Esophagus (tissue), 2 donors: ENCODE measurements around the gene SPDYE3. TPM values are rescaled to one million over a fixed set of nuclear protein-coding genes. Genes with fewer than 3 reads are reported as not detected.
"Not testable (repeated sequence)": the region's sequence is repeated elsewhere in the genome, so short reads cannot be mapped to it uniquely, and the experiment has no call there.

Source experiments
- H3K27ac ChIP-seq, 2 donors: one replicate each; pipeline ENCODE4 v1.5.1; 2013; ENCODE audit warnings: low read depth in 2 of 2, mild to moderate bottlenecking in 2 of 2, inconsistent platforms in 1 of 2, low read length in 1 of 2, moderate library complexity in 1 of 2
- H3K27me3 ChIP-seq, 2 donors: one replicate each; pipeline ENCODE4 v1.6.1; 2013; ENCODE audit warnings: low read length in 2 of 2, control low read depth in 1 of 2, mild to moderate bottlenecking in 1 of 2; ENCODE audit not compliant: insufficient read depth in 2 of 2, control insufficient read depth in 1 of 2
- H3K36me3 ChIP-seq, 2 donors: one replicate each; pipeline ENCODE4 v1.6.1; 2013; ENCODE audit warnings: low read length in 1 of 2; ENCODE audit not compliant: control insufficient read depth in 2 of 2, insufficient read depth in 2 of 2
- H3K4me1 ChIP-seq, 2 donors: one replicate each; pipeline ENCODE4 v1.6.1; 2013; ENCODE audit warnings: low read length in 1 of 2; ENCODE audit not compliant: control insufficient read depth in 2 of 2, insufficient read depth in 2 of 2
- H3K4me3 ChIP-seq, 2 donors: one replicate each; pipeline ENCODE4 v1.5.1; 2013; ENCODE audit warnings: low read length in 2 of 2, mild to moderate bottlenecking in 2 of 2, low read depth in 1 of 2, moderate library complexity in 1 of 2
- H3K9me3 ChIP-seq, 2 donors: one replicate each; pipeline ENCODE4 v1.6.1; 2013; ENCODE audit warnings: mild to moderate bottlenecking in 2 of 2, low read depth in 1 of 2, low read length in 1 of 2, moderate library complexity in 1 of 2; ENCODE audit not compliant: control insufficient read depth in 2 of 2, insufficient read depth in 1 of 2
- WGBS, 2 donors: extraction: QIAGEN DNeasy Blood & Tissue Kit; methylation state at CpG; one replicate each; pipeline ENCODE4 v1.1.7; 2013; 5-methylcytosine and 5-hydroxymethylcytosine counted together
- polyA plus RNA-seq, 2 donors: library from polyadenylated mRNA; stranded (reverse); fragments of 200-250 nt; gene quantifications; one replicate each; pipeline ENCODE4 v1.2.3, GENCODE V29; 2013
- donor health status: healthy with polysubstance abuse.
- donor health status: Bipolar disorder and iron deficiency.

The SPDYE3 gene
- polyA plus RNA-seq, 2 donors = 0.05 to 0.10 TPM

DNA sequence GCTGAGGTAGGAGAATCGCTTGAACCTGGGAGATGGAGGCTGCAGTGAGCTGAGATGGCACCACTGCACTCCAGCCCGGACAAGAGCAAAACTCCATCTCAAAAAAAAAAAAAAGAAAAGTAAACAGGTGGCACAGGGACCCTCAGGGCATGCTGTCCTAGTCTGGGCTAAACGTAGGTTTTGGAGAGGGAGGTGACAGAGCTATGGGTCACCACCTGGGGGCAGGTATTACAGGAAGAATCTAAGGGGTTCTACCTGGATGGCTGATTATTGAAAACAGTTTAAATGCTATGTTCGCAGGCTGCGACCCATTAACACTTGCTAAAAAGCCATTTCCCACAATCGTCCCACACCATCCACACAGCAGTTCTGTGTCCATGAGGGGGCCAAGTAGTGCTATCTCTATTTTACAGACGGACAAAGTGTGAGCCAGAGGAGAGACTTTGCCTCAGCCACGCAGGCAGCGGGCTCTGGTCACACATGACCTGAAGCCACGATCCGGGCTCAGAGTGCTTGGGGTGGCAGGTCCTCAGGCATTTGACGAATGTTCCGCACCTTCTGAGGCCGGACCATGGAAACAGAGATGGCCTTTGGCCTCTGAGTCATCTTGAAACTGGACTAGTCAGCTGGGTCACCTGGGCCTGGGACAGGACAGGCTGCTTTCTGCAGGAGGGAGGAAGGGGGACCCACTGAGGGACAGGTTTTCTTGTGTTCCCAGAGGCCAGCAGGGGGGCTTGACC lies 38.0 kb upstream of the SPDYE3 start:
- WGBS, 2 donors = 73 to 81% methylated on average over 14 of the region's 14 CpGs
- not testable (repeated sequence) for H3K36me3 ChIP-seq, H3K4me1 ChIP-seq, H3K27ac ChIP-seq, H3K27me3 ChIP-seq, H3K4me3 ChIP-seq, H3K9me3 ChIP-seq

DNA sequence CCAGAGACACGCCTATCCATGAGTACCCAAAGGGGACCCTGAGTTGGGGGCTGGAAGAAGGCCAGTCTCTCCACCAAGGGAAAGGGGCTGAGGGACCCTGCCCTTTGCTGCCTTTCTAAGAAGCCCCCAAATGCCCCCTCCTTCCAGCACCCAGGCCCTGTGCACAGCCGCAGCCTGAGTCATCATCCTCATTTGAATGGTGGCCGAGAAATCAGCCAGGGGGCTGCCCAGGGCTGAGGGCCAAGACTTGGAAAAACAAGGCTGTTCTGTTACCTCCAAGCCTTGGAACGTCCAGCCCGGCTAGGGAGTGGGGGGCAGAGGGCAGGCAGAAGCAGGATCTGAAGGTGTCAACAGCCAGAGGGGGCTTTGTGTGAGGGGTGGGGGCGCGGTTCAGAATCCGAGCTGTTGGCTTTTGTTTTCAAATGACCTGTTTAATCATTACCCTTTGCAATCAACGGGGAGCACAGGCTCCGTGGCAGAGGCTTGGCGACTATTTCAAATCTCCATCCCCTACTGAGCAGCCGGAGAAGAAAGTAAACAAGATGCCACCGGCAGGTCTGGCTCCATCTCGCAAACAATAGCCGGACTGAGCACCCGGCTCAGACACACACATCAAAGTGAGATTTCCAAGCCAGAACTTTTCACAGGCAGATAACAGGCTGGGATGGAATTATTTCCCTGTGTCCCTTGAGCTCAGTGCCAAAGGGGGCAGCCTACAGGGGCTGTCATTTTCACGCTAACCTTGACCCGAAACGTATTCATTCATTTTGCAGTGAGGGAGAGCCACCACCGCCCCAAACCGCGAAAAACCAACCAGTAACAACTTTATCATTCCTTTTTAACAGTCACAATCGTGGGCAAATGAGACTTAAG lies 37.2 kb upstream of the SPDYE3 start:
- H3K4me3 ChIP-seq = peak overlapping the region in 1 of 2 donors; percentile 78
- 23 to 25% methylated on average over 14 to 16 of the region's 23 CpGs for WGBS, 2 donors
- H3K9me3 ChIP-seq, H3K27me3 ChIP-seq, H3K27ac ChIP-seq, H3K36me3 ChIP-seq, H3K4me1 ChIP-seq: not testable (repeated sequence)

DNA sequence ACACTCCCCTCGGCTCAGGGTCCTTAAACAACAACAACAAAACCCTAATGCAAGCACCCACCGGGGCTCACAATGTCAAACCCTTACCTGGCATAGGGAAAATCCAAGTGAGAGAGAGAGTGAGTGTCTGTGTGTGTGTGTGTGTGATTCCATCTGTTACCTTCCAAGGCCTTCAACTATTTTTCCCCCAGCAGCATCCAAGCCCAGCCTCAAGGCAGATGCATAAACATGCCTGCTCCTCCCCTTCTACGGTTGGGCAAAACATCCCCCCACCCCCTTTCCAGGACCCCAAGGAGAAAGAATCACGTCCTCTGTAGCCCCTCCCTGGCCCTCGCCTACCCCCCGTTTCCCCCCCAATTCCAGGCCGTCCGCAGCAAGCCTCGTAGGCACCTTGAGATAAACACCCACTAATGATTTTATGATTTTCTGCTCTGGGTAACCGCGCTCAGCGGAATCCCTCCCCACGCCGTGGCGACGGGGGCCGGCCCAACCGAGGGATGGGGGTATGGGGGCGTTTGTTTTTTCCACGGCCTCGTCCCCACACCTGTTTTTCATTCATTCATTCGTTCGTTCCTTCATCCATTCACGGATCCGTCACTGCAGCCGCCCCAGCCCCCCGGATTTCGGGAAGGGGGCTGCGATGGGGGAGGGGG lies 36.4 kb upstream of the SPDYE3 start:
- peak overlapping the region in 1 of 2 donors; percentile 78 for H3K4me3 ChIP-seq
- not testable (repeated sequence) for H3K27me3 ChIP-seq, H3K27ac ChIP-seq

DNA sequence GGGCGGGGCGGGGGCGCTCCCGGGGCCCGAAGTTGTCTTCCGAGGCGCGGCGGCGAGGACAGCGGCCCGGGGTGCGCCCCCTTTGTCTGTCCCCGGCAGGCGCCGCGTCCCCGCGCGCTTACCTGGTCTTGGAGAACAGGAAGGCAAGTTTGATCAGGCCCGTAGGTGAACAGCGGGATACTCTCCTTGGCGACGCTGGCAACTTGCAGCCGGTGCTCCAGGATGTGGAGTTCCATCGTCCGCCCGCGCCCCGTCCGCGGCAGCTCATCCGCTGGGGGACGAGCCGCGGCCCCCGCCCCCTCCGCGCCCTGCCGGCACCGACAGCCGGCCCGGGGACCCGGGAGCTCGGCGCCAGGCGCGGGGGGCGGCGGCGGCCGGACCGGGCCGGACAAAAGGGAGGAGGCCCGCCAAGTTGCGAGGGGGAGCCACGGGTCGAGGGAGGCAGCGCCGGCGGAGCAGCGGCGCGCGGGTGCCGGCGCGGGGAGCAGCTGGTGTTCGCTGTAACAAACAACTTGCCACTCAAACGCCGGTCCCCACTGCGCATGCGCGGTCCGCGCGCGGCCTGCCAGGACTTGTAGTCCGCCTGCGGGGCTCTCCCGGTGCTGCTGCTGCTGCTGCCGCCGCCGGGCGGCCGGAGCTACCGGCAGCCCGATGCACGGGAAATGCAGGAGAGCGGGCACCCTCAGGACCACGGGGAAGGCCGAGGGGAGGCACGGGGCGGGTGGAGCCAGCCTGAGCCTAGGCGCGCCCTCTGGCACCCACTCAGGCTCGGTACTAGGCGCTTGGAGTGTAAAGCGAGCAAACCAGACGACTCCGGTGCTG lies 35.6 kb upstream of the SPDYE3 start:
- Histone ChIP-seq H3K9me3 (no peaks in the 10 kb centered on the region), H3K36me3 (no peaks in the 10 kb centered on the region), H3K4me1 (no peaks in the 10 kb centered on the region), H3K27ac (peak overlapping the region; percentile 78 to 84), H3K27me3 (no peaks in the 10 kb centered on the region), H3K4me3 (peak overlapping the region; percentile 75 to 78)
- 0% methylated on average over 76 to 100 of the region's 101 CpGs for WGBS, 2 donors

More for the DNA sequence above, 36.4 kb upstream of the SPDYE3 start:
- H3K36me3 ChIP-seq, H3K4me1 ChIP-seq, H3K9me3 ChIP-seq: not testable (repeated sequence)
- WGBS, 2 donors = 2% methylated on average over 29 of the region's 29 CpGs

DNA sequence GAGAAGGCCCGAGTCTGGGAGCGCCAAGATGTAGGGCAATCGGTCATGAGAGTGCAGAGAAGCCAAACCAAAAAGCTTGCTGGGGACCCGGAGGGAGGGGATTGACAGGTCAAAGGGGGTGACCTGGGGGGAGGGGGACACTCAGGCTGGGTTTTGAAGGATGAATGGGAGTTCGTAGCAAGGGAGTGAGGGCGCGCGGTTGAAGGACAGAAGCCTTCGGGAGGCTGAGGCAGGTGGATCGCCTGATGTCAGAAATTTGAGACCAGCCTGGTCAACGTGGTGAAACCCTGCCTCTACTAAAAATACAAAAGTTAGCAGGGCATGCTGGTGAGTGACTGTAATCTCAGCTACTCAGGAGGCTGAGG lies 35.0 kb upstream of the SPDYE3 start:
- peak overlapping the region; percentile 75 to 78 for H3K4me3 ChIP-seq
- H3K4me1 ChIP-seq, H3K27me3 ChIP-seq, H3K36me3 ChIP-seq, H3K9me3 ChIP-seq: not testable (repeated sequence)
- H3K27ac ChIP-seq = peak overlapping the region; percentile 61 to 84
- 42 to 45% methylated on average over 11 of the region's 11 CpGs for WGBS, 2 donors

DNA sequence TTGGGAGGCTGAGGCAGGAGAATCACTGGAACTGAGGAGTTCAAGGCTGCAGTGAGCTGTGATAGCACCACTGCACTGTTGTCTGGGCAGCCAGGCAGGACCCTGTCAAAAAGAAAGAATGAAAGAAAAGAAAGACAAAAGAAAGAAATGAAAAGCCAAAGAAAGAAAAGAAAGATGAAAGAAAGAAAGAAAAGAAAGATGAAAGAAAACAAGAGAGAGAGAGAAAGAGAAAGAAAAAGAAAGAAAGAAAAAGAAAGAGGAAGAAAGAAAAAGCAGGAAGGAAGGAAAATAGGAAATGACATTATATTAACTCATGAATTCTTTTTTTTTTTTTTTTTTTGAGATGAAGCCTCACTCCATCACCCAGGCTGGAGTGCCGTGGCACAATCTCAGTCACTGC lies 32.4 kb upstream of the SPDYE3 start:
- H3K36me3 ChIP-seq = no peaks in the 10 kb centered on the region
- WGBS, 2 donors = 80 to 87% methylated on average over 1 of the region's 1 CpG
- no peaks in the 10 kb centered on the region for H3K4me1 ChIP-seq
- H3K4me3 ChIP-seq = no peak overlapping the region
- no peak overlapping the region for H3K27ac ChIP-seq
- H3K27me3 ChIP-seq = no peaks in the 10 kb centered on the region
- no peaks in the 10 kb centered on the region for H3K9me3 ChIP-seq

DNA sequence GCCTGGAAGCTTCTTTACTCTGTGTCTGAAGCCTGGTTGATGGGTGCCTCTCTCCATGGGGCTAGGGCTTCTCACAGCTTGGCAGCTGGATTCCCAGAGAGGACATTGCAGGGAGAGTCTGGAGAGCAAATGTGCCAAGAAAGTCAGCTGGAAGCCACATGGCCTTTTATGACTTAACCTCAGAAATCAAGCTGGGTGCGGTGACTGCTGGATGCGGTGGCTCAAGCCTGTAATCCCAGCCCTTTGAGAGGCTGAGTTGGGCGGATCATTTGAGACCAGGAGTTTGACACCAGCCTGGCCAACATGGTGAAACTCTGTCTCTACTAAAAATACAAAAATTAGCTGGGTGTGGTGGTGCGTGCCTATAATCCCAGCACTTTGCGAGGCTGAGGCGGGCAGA lies 31.4 kb upstream of the SPDYE3 start:
- not testable (repeated sequence) for H3K4me3 ChIP-seq, H3K27ac ChIP-seq, H3K27me3 ChIP-seq, H3K9me3 ChIP-seq, H3K36me3 ChIP-seq, H3K4me1 ChIP-seq
- WGBS, 2 donors = 80 to 91% methylated on average over 6 of the region's 6 CpGs

DNA sequence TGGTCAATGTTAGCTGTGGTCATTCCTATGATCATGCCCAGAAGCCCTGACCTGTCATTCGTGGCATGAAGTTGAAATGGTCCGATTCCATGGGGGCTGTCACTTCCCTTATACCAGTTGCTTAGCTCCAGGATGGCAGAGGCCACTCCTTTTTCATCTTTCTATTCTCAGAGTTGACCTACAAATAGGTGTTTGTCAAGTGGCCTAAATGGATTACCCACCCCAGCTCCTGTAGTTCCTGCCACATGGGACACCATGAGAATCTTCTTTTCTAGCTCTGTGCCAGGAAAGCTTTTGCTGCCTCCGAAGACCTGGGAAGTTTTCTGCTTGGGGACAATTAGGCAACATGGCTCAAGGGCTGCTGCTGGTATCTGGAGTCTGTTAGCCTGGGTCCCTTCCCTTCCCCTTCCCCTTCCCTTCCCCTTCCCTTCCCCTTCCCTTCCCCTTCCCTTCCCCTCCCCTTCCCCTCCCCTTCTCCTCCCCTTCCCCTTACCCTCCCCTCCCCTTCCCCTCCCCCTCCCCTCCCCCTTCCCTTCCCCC lies 25.4 kb upstream of the SPDYE3 start:
- WGBS, 2 donors = 80 to 90% methylated on average over 3 of the region's 3 CpGs
- H3K9me3 ChIP-seq, H3K27ac ChIP-seq, H3K36me3 ChIP-seq, H3K4me1 ChIP-seq, H3K27me3 ChIP-seq, H3K4me3 ChIP-seq: not testable (repeated sequence)

DNA sequence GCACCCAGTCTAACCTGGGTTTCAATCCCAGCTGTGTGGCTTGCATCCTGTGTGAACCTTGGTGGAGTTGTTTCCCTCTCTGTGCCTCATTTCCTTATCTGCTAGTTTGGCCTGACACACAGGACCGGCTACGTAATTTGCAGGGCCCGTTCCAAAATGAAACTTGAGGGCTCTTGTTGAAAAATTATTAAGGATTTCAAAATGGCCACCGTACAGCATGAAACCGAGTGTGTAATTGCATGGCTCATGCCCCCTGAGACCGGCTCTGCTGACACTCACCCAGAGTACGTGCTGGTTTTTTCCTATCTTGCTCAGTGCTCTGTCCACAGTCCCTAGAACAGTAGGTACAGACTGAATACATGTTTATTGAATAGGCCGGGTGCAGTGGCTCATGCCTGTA lies 24.4 kb upstream of the SPDYE3 start:
- H3K27me3 ChIP-seq, H3K36me3 ChIP-seq, H3K9me3 ChIP-seq, H3K4me1 ChIP-seq, H3K27ac ChIP-seq, H3K4me3 ChIP-seq: not testable (repeated sequence)
- WGBS, 2 donors = 91 to 95% methylated on average over 6 to 8 of the region's 8 CpGs
